CD1c-positive myeloid dendritic cell (primary cell): Measurements from ENCODE around the gene AFF3.
"Not testable (repeated sequence)": the region's sequence is repeated elsewhere in the genome, so short reads cannot be mapped to it uniquely, and the experiment has no call there.

Experiments used
- DNase-seq: peaks from one replicate; pipeline ENCODE4 v3.0.0-alpha.2; 2016; ENCODE audit errors: extremely low spot score

The AFF3 gene

DNA sequence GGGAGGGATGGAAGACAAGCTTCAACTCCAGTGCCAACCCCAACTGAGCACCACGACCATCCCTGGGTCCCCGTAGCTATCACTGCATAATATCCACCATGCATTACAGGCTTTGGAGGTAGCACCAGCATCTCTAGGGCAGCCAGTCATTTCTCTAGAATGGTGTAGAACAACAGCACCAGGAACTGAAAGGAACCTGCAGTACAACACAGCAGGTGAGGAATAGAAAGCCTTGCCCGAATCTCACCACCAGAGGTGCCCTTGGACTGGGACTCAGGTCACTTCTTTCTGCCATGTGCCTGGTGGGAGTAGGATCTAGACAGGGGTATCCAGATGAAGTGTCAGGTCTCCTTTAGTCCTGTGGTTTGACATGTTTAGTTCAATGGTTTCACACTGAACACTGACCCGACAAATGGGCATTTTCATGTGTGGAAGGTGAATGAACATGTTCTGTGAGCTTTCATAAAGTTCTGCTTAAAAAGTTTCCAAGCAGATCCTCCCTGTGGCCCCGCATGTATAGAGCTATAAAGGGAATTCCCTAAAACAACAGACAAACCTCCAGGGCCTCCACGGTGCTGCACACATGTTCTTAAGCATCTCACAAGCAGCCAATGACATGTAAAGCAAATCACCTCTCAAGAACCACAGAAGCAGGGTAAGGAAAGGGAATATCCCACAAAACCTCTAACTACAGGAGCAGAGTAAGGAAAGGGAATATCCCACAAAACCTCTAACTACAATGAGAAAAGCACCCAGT lies 208.3 kb downstream of the AFF3 start:
- no peak for DNase-seq

DNA sequence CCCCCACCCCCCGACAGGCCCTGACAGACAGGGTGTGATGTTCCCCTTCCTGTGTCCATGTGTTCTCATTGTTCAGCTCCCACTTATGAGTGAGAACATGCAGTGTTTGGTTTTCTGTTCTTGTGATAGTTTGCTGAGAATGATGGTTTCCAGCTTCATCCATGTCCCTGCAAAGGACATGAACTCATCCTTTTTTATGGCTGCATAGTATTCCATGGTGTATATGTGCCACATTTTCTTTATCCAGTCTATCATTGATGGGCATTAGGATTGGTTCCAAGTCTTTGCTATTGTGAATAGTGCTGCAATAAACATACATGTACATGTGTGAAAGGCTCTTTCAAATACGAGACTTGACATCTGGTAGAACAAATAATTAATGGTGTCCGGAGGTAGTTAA lies 208.9 kb downstream of the AFF3 start:
- not testable (repeated sequence) for DNase-seq

GRCh38 chr2:99928470-99929053 lies 213.8 kb downstream of the AFF3 start:
- peak; percentile 58 for DNase-seq

DNA sequence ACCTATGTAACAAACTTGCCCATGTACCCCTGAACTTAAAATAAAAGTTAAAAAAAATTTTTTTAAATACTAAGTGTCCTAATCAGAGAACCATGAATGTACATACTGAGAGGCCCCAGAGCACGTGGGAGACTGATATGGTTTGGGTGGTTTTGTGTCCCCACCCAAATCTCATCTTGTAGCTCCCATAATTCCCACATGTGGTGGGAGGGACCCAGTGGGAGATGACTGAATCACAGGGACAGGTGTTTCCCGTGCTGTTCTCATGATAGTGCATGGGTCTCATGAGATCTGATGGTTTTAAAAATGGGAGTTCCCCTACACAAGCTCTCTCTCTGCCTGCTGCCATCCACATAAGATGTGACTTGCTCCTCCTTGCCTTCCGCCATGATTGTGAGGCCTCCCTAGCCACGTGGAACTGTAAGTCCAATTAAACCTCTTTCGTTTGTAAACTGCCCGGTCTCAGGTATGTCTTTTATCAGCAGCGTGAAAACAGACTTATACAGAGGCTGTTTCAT lies 214.6 kb downstream of the AFF3 start:
- DNase-seq, result not testable (repeated sequence)

DNA sequence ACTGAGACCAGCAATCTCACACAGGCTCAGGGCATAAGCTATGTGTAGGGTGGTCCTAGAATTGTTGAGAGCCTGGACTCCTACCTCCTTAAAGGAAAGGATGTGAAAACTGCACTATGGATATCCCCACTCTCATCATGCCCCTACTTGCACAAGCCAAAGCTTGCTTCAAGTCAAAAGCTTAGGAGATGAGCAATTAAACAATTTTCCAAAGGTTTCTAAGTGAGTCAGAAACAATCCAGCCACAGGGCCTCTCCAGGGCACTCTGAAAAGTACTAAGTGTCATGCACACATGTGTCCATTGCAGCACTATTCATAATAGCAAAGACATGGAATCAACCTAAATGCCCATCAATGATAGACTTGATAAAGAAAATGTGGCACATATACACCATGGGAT lies 215.4 kb downstream of the AFF3 start:
- no peak for DNase-seq

DNA sequence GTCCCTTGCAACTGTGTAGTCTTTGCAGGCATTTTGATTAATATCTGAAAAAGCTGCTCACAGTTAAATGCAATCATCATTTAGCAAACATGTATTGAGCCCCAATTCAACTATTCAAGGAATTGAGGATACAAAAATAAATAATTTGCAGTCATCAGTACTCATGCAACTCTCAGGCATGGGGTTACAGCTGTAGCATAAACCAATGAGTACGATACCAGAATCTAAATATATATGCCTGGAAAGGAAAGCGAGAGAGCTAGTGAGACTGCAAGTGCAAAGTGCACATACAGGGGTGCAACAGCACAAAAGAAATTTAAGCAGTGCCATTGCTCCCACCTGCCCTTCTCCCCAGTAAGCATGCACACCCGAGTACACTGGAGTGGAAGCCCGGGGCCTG lies 216.4 kb downstream of the AFF3 start:
- no peak for DNase-seq

- no peak for DNase-seq
Measured at GRCh38 chr2:99922664-99923063, 219.7 kb downstream of the AFF3 start.

GRCh38 chr2:99921903-99922302 lies 220.5 kb downstream of the AFF3 start:
- no peak for DNase-seq

GRCh38 chr2:99918389-99918788 lies 224.0 kb downstream of the AFF3 start:
- no peak for DNase-seq

DNA sequence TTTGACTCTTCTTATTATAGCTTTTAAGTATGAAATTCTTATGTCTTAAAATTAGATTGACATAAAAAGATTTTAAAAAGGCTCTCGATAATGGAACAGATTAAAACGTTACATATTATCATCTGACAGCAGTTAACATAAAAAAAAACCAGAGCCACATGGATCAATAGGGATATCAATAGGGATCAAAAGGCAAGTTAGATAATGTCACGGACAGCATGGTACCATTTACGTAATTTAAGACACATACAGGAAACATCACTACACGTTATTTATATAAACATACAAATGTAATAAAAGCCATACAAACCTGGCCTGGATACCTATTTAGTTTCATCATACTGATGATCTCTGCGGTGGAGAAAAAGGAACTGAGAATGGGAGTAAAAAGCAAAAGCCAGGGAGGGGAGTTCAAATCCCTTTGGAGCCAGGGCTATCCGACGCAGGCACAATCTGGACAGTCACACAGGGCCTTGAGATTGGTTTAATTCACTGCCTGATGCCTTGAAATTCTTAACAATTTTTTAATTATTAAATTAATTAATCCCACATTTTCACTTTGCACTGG lies 227.2 kb downstream of the AFF3 start:
- DNase-seq, result no peak

DNA sequence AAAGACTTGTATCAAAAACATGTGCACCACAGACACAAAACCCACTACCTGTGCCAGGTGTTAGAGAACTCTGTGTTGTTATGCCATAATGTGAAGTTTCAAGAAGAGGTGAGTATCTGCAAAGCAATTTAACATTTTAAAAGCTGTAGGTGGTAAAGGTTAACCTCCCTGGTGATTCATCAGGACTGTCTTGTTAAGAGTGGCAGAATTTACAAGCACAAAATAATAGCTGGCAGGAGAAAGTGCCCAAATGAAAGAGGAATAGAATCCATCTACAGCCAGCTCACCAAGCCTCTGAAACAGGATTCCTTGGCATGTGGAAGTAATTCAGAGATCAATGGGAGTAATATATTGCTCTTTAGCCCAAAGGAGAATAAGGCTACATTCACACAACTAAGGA lies 230.7 kb downstream of the AFF3 start:
- DNase-seq, result no peak

GRCh38 chr2:99910902-99911301 lies 231.5 kb downstream of the AFF3 start:
- no peak for DNase-seq

- no peak for DNase-seq
Measured at GRCh38 chr2:99905636-99906035, 236.8 kb downstream of the AFF3 start.

DNA sequence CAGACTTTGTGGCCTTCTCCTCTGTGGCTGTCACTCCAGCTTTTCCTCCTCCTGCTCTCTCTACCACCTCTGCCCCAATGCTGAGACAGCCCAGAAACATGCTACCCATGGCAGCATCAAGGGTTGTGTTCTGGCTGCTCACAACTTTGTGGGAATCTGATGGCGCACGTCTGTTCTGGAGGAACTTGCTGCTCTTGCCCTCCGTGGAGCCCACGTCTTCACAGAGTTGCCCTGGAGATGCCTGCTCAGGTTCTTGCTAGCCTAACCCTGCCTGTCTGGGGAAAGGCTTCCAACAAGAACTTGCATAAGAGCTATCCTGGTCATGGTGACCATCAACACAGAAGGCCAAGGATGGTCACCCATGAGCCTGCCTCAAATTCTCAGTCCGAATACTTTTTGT lies 237.4 kb downstream of the AFF3 start:
- DNase-seq, result no peak

DNA sequence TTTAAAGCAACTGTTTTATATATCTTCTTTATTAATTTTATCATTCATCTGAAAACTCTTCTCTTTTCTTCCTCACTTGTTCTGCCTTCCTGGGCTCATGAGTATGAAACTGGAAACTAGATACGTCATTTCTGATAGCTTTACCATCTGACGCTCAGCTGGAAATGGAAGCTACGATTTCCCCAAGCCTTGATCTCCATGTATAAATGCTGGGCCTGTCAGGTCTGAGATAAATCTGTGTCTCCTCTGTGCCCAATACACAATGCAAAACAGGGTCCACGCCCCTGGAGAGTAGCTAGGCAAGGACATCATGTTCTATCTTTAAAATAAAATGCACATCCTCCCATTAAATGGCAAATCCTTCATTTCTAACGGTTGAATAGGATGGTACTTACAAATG lies 238.4 kb downstream of the AFF3 start:
- DNase-seq, result no peak

- DNase-seq, result no peak
Measured at GRCh38 chr2:99900556-99900955, 241.8 kb downstream of the AFF3 start.

- no peak for DNase-seq
Measured at GRCh38 chr2:99899882-99900281, 242.5 kb downstream of the AFF3 start.

- DNase-seq, result no peak
Measured at GRCh38 chr2:99899058-99899855, 243.1 kb downstream of the AFF3 start.

DNA sequence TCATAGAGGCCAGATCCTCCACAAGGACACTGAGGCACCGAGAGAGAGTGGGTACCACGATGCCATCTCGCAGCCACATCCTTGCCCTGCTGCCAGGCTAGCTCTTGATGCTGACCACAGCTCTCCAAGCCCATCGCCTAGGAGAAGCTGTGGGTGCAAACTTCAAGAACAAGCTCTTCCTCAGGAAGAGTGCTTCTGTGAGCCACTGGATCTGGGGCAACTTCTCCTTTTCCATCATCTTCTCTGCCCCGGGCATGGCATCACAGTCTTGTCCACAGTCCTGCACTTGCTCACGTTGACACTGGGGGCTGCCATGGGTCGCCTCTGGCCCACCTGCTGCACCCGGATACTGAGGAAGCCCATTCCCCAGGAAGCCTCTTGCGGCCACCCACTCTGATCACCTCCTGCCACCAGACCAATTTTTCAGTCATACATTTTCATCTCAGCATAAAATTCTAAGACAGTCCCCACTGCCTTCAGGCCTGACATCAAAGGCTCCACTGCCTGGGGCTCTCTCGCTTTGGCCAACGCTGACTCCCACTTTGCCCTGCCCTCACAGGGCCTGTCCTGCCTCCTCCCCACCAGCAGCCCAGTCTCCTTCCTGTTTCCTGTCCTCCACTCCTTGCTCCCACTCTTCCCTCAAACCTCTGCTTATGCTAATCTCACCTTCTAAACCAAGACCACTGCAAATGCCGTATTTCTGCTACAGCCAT lies 243.9 kb downstream of the AFF3 start:
- peak; percentile 16 for DNase-seq

GRCh38 chr2:99891428-99891780 lies 251.0 kb downstream of the AFF3 start:
- DNase-seq, result no peak

- DNase-seq, result no peak
Measured at GRCh38 chr2:99890568-99891427, 251.6 kb downstream of the AFF3 start.
